ENCODE results near the gene PTPA. TPM values are rescaled to one million over a fixed set of nuclear protein-coding genes. Genes with fewer than 3 reads are reported as not detected.
"Not testable (repeated sequence)": the region's sequence is repeated elsewhere in the genome, so short reads cannot be mapped to it uniquely, and the experiment has no call there.

PTPA gene
- total and polyA plus RNA-seq, 10 of the 15 experiments (the other 5 are each of a cell fraction or from before 2014, with no cell fraction given), result 1.6 to 111 (median 55.1) TPM

DNA sequence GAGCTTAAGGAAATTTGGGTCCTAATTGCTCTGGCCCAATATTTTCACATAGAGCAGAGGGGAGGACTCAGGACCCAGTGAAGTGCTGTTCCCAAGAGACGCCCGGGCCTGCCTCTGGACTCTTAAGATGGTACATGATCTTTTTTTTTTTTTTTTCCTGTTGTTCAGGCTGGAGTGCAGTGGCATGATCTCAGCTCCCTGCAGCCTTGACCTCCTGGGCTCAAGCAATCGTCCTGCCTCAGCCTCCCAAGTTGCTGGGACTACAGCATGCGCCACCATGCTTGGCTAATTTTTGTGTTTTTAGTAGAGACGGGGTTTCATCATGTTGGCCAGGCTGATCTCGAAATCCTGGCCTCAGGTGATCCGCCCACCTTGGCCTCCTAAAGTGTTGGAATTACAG, 19.1 kb downstream of the PTPA start:
- H3K4me3 ChIP-seq; H3K4me2 ChIP-seq (ENCODE audit: control insufficient read depth, insufficient read depth); H3K9ac ChIP-seq (ENCODE audit: control insufficient read depth, insufficient read depth, low read length); H3K79me2 ChIP-seq (ENCODE audit: control insufficient read depth, insufficient read depth, low read length); H3K9me3 ChIP-seq (replicated peaks; ENCODE audit: control insufficient read depth, insufficient read depth, low read length); ATAC-seq; BruUV-seq (replicated peaks); H3K27ac ChIP-seq (ENCODE audit: control insufficient read depth, insufficient read depth); H2AFZ ChIP-seq (ENCODE audit: control insufficient read depth, low read depth, low read length); H3K27me3 ChIP-seq (replicated peaks in 1 of 2; ENCODE audit: control insufficient read depth in 2 of 2, insufficient read depth in 2 of 2, low read length in 1 of 2); DNase-seq (ENCODE audit: low read depth, low spot score); FAIRE-seq; H4K20me1 ChIP-seq (ENCODE audit: control insufficient read depth, insufficient read depth); intact Hi-C loops (cut with micrococcal nuclease; ENCODE audit: unreplicated experiment); H3K4me1 ChIP-seq (ENCODE audit: control insufficient read depth, insufficient read depth, low read length): not testable (repeated sequence)
- ChIA-PET RAD21 (ENCODE audit: unreplicated experiment) (interaction anchor here (1.1 to 2.9 kb wide), 3 partner anchors 10 to 494 kb away, joined by 4 to 37 read pairs (median 29); partner anchors contain the start of gene NTMT1), SMC1A (ENCODE audit: uncharacterized antibody, unreplicated experiment) (interaction anchor here (1.0 to 4.0 kb wide), 4 partner anchors 9 to 494 kb away, joined by 4 to 50 read pairs (median 4); partner anchors contain the start of gene NTMT1), POLR2A (interaction anchor here (1.1 to 1.4 kb wide), 2 partner anchors 10 to 17 kb away, joined by 3 read pairs; no protein-coding TSS in a partner anchor), CTCF (interaction anchor here (0.8 to 11.5 kb wide), 11 partner anchors 12 to 653 kb away, joined by 3 to 175 read pairs (median 20); partner anchors contain the start of gene NTMT1)
- in situ Hi-C loops (cut with MboI), result loop anchor here (5.0 kb wide), 2 partner anchors 482 to 652 kb away; no protein-coding TSS in a partner anchor
- WGBS (ENCODE audit: insufficient coverage, insufficient replicate concordance, low lambda C conversion rate, missing lambda C conversion rate), result 93% methylated on average over 7 of the region's 7 CpGs
- H3K36me3 ChIP-seq (ENCODE audit: control insufficient read depth in 2 of 2, insufficient read depth in 2 of 2, low read length in 1 of 2), result peaks cover 14 to 22% of the 10 kb centered on the region in 2 experiments

DNA sequence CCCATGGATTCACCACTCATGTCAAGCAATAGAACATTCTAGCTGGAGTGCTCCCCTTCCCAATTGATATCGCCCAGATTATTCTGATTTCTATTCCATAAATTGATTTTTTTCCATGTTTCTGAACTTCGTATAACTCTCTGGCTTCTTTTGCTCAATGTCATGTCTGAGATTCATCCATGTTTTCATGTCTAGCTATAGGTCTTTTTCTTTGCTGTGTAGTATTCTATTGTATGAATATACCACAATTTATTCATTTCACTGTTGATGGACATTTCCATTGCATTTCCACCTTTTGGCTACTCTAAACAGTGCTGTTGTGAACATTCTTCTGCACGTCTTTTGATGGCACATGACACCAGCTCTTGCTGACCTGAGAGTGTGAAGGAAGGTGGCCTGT, 19.6 kb downstream of the PTPA start:
- no TSS peak for BruUV-seq (replicated peaks)
- ChIA-PET CTCF (interaction anchor here (0.8 to 11.5 kb wide), 15 partner anchors 12 to 653 kb away, joined by 3 to 175 read pairs (median 16); partner anchors contain the start of gene NTMT1), POLR2A (interaction anchor here (0.5 to 1.4 kb wide), 6 partner anchors 9 to 1722 kb away, joined by 3 to 7 read pairs (median 4); no protein-coding TSS in a partner anchor), SMC1A (ENCODE audit: uncharacterized antibody, unreplicated experiment) (interaction anchor here (0.7 to 4.0 kb wide), 14 partner anchors 8 to 494 kb away, joined by 3 to 50 read pairs (median 4); partner anchors contain the start of genes DOLPP1 and NTMT1), RAD21 (ENCODE audit: unreplicated experiment) (interaction anchor here (1.1 to 2.9 kb wide), 7 partner anchors 10 to 498 kb away, joined by 3 to 37 read pairs (median 14); partner anchors contain the start of gene NTMT1)
- Histone ChIP-seq H3K79me2 (ENCODE audit: control insufficient read depth, insufficient read depth, low read length) (no peaks in the 10 kb centered on the region), H3K4me1 (ENCODE audit: control insufficient read depth, insufficient read depth, low read length) (no peaks in the 10 kb centered on the region; the same call in 1 of the 2 replicates), H3K4me3 (no peak overlapping the region), H3K36me3 (ENCODE audit: control insufficient read depth in 2 of 2, insufficient read depth in 2 of 2, low read length in 1 of 2) (peaks cover 15 to 22% of the 10 kb centered on the region in 2 experiments), H3K4me2 (ENCODE audit: control insufficient read depth, insufficient read depth) (no peak overlapping the region), H3K9me3 (replicated peaks; ENCODE audit: control insufficient read depth, insufficient read depth, low read length) (no peaks in the 10 kb centered on the region), H4K20me1 (ENCODE audit: control insufficient read depth, insufficient read depth) (no peaks in the 10 kb centered on the region), H3K9ac (ENCODE audit: control insufficient read depth, insufficient read depth, low read length) (no peak overlapping the region), H3K27me3 (replicated peaks in 1 of 2; ENCODE audit: control insufficient read depth in 2 of 2, insufficient read depth in 2 of 2, low read length in 1 of 2) (no peaks in the 10 kb centered on the region), H2AFZ (ENCODE audit: control insufficient read depth, low read depth, low read length) (no peak overlapping the region), H3K27ac (ENCODE audit: control insufficient read depth, insufficient read depth) (no peak overlapping the region; the same call in 1 of the 2 replicates)
- no peak for FAIRE-seq
- intact Hi-C loops (cut with micrococcal nuclease; ENCODE audit: unreplicated experiment) (no loop called here), in situ Hi-C loops (cut with MboI) (loop anchor here (5.0 kb wide), 2 partner anchors 482 to 652 kb away; no protein-coding TSS in a partner anchor)
- ATAC-seq, result no peak
- TF ChIP-seq DPF2 (IDR thresholded peaks at IDR 0.05), result no peak
- no peak for TF ChIP-seq SMAD1 (IDR thresholded peaks at IDR 0.05; ENCODE audit: low read depth, partially characterized antibody)
- no peak for TF ChIP-seq TCF12 (IDR thresholded peaks at IDR 0.05; ENCODE audit: low read depth, low read length)
- TF ChIP-seq YBX1 (IDR thresholded peaks at IDR 0.05), result no peak
- no peak for TF ChIP-seq EGR1 (IDR thresholded peaks at IDR 0.05; ENCODE audit: borderline replicate concordance in 1 of 2, low read depth in 2 of 2, low read length in 2 of 2)
- no peak for TF ChIP-seq RCOR1 (conservative IDR thresholded peaks at IDR 0.05; ENCODE audit: low read depth, low read length)
- TF ChIP-seq, protein P1, sequence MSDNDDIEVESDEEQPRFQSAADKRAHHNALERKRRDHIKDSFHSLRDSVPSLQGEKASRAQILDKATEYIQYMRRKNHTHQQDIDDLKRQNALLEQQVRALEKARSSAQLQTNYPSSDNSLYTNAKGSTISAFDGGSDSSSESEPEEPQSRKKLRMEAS (IDR thresholded peaks at IDR 0.05; ENCODE audit: low read depth, low read length), result no peak
- TF ChIP-seq YY1 (IDR thresholded peaks at IDR 0.05; ENCODE audit: low read depth, low read length), result no peak
- no peak for TF ChIP-seq NBN (IDR thresholded peaks at IDR 0.05)
- WGBS (ENCODE audit: insufficient coverage, insufficient replicate concordance, low lambda C conversion rate, missing lambda C conversion rate), result 65% methylated on average over 3 of the region's 3 CpGs
- DNase-seq (ENCODE audit: low read depth, low spot score), result no peak
